ENCODE results near the gene TNRC6B.

The TNRC6B gene

DNA sequence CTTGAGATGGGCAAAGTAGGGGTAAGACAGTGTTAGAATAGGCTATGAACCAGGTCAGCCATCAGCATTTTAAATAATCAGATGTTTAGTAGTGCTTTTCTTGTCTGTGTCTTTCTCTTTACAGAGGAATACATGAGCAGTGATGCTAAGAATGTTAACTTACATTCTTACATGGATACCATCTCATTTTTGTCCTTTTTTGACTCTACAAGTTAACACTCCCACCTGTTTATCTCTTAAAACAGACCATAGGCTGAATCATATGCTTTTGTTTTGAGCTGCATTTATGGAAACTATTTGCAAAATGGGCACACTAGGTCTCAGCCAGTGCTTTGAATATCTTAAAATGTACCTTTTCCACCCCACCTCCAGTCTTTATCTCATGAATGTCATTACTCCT lies 143.0 kb downstream of the TNRC6B start:
- no peak overlapping the region for H3K4me3 ChIP-seq (replicated peaks in 1 of 2; ENCODE audit: low read depth in 2 of 2, low read length in 2 of 2)
- TF ChIP-seq, protein P1, sequence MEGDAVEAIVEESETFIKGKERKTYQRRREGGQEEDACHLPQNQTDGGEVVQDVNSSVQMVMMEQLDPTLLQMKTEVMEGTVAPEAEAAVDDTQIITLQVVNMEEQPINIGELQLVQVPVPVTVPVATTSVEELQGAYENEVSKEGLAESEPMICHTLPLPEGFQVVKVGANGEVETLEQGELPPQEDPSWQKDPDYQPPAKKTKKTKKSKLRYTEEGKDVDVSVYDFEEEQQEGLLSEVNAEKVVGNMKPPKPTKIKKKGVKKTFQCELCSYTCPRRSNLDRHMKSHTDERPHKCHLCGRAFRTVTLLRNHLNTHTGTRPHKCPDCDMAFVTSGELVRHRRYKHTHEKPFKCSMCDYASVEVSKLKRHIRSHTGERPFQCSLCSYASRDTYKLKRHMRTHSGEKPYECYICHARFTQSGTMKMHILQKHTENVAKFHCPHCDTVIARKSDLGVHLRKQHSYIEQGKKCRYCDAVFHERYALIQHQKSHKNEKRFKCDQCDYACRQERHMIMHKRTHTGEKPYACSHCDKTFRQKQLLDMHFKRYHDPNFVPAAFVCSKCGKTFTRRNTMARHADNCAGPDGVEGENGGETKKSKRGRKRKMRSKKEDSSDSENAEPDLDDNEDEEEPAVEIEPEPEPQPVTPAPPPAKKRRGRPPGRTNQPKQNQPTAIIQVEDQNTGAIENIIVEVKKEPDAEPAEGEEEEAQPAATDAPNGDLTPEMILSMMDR (IDR thresholded peaks at IDR 0.05; ENCODE audit: low read depth, low read length): no peak
- DNase-seq (ENCODE audit: low read depth in 2 of 2): no peak

- H3K4me3 ChIP-seq (replicated peaks in 1 of 2; ENCODE audit: low read depth in 2 of 2, low read length in 2 of 2): no peak overlapping the region
- TF ChIP-seq, protein P1 (IDR thresholded peaks at IDR 0.05; ENCODE audit: low read depth, low read length): no peak
- no peak for DNase-seq (ENCODE audit: low read depth in 2 of 2)
These were observed 144.3 kb downstream of the TNRC6B start for GRCh38 chr22:40322021-40322420.

DNA sequence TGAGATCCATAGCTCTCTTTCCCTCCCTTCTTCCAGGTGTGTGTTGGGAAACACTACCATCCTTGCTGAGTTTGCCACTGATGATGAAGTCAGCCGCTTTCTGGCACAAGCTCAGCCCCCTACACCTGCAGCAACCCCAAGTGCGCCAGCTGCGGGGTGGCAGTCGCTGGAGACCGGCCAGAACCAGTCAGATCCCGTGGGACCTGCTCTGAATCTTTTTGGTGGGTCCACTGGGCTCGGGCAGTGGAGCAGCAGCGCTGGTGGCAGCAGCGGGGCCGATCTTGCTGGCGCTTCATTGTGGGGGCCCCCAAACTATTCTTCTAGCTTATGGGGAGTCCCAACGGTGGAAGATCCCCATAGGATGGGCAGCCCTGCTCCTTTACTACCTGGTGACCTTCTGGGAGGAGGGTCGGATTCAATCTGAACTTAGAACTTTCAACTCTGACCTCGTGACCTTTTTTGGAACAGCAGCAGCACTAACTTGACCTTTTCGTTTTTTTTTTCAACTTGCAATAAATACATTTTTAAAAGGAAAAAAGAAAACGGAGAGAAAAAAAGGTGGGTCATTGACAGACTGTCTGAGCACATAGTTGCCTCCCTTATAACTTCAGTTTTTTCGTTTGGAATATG lies 145.2 kb downstream of the TNRC6B start:
- TF ChIP-seq, protein P1 (IDR thresholded peaks at IDR 0.05; ENCODE audit: low read depth, low read length): no peak
- H3K4me3 ChIP-seq (replicated peaks in 1 of 2; ENCODE audit: low read depth in 2 of 2, low read length in 2 of 2): no peak overlapping the region
- no peak for DNase-seq (ENCODE audit: low read depth in 2 of 2)

DNA sequence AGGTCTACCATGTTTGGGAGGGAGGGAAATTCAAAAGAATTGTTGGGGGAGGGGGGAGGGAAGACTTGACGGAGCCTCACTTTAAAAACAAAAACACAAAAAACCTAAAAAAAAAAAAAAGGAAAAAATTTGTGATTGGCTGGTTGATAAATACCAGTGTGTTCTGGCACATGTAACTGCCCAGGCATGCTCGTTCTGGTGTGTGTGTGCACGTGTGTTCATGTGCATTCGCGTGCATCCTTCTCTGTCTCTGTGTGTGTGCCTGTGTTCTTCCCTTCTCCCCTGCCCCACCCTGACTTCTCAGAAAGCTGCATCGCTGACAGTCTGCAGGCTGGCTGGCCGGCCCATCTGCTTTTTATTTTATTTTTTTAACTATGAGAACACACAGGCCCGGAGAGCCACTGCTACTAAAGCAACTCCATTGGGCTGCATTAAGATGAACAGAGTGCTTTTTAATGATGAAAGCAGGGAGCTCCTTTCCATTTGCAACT lies 146.0 kb downstream of the TNRC6B start:
- no peak for DNase-seq (ENCODE audit: low read depth in 2 of 2)
- H3K4me3 ChIP-seq (replicated peaks in 1 of 2; ENCODE audit: low read depth in 2 of 2, low read length in 2 of 2): no peak overlapping the region
- TF ChIP-seq, protein P1 (IDR thresholded peaks at IDR 0.05; ENCODE audit: low read depth, low read length): no peak

DNA sequence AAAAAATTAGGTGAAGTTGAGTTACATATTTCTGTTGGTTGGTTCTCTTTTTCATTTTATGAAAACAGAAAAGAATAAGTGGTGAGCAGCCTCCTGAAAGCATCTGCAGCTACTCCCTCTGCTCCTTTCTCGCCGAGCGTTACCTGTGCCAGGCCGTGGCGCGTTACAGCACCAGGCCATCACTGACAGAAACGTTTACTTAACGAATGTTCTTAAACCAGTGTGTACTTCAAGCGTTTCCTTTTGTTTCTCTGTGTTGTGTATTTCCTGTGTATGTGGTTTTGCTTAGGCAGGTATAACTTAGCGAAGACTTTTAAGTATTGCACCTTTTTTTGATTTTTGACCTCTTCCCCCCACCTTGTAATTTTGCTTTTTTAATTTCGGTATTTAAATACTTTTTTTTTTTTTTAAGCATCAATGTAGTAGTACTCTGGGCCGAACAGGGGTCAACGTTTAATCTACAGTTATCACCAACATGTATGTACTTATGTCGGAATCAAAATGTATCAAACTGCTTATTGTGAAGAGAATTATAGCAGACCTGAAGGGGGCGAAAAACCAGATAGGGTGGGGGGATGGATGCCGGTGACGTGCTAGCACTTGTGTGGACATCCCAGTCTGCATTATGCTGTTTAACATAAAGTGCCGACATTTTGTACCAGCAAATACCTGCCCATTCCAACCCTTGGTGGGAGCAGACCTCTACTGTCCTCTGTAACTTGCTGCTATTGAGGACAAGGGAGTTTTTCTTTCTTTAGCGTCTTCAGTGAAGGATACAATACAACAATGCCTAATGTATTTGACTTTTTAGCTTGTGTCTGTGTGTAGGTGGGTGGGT lies 147.0 kb downstream of the TNRC6B start:
- TF ChIP-seq, protein P1 (IDR thresholded peaks at IDR 0.05; ENCODE audit: low read depth, low read length): no peak
- no peak for DNase-seq (ENCODE audit: low read depth in 2 of 2)
- no peak overlapping the region for H3K4me3 ChIP-seq (replicated peaks in 1 of 2; ENCODE audit: low read depth in 2 of 2, low read length in 2 of 2)

DNA sequence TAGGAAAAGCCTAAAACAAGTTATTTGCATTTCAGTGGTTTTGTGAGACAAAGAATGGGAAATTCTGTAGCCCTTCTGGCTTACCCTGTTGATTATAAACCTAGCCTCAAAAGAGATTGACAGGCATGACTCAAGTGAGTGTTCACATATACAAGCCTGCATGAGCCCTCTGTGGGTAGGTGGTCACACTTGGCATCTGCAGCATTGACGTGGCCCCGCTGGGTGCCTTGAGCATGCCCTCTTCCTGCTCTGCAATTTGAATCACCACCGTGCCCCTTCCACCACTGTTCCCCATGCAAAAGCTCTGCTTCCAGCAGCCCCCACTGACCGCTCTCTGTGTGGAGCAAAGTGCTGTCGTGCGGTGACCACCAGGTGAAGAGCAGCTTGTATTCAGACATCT lies 147.6 kb downstream of the TNRC6B start:
- no peak overlapping the region for H3K4me3 ChIP-seq (replicated peaks in 1 of 2; ENCODE audit: low read depth in 2 of 2, low read length in 2 of 2)
- DNase-seq (ENCODE audit: low read depth in 2 of 2): no peak
- TF ChIP-seq, protein P1 (IDR thresholded peaks at IDR 0.05; ENCODE audit: low read depth, low read length): no peak

Data from cardiac fibroblast (primary cell).